GM12891 (cell line): Measurements from ENCODE around the gene PPFIBP1.

Experiments
- PAX5 ChIP-seq: IDR thresholded peaks from 2 replicates; pipeline ENCODE4 v1.6.1; 2011; ENCODE audit warnings: low read length, moderate library complexity, mild to moderate bottlenecking; ENCODE audit not compliant: insufficient read depth, severe bottlenecking
- POLR2A ChIP-seq: IDR thresholded peaks from 2 replicates; pipeline ENCODE4 v1.6.1; 2011; ENCODE audit warnings: low read depth, low read length, control low read depth
- POLR2AphosphoS5 ChIP-seq: IDR thresholded peaks from 2 replicates; pipeline ENCODE4 v1.6.1; 2011; ENCODE audit warnings: low read depth, low read length, control low read depth
- POU2F2 ChIP-seq: IDR thresholded peaks from 2 replicates; pipeline ENCODE4 v1.6.1; 2011; ENCODE audit warnings: low read depth, mild to moderate bottlenecking, control low read depth, low read length, moderate library complexity
- SPI1 ChIP-seq: IDR thresholded peaks from 2 replicates; pipeline ENCODE4 v1.6.1; 2011; ENCODE audit warnings: low read depth, low read length, control low read depth
- TAF1 ChIP-seq: IDR thresholded peaks from 2 replicates; pipeline ENCODE4 v1.6.1; 2011; ENCODE audit warnings: low read depth, low read length, control low read depth

DNA sequence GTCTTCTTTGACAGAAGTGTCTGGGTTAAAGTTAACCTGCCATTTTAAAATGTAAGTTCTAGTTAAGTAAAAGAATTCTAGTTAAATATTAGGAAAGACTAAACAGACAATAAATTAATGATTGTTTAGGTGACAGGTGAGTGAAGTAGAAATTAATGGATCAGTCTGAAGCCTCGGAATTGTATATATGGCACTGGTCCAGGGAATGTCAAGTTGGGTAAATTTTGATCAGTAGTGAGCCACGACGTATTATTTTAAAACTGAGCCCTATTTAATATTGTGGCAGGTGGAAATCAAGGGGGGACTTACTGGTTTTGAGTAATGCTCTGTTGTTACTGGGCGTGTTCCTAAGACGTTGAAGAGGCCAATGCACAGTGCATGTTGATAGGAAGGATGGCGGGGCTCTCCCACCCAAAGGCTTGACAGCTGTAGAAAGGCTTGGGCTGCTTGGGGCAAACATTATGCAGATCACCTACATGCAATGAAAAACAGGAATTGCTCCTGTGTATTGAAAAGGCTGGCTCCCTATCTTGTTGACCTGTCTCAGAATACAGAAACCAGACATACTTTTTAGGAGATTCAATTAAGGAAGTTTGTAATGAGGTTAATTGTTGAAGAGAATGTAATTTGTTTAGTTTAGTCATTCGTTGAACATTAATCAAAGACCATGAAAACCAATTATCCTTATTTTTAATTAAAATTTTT lies 5.9 kb upstream of the PPFIBP1 start:
- TF ChIP-seq POLR2A (no peak), POLR2AphosphoS5 (no peak), TAF1 (no peak), SPI1 (no peak), POU2F2 (no peak), PAX5 (no peak)
